ENCODE measurements around the gene KIAA1328. TPM values are rescaled to one million over a fixed set of nuclear protein-coding genes. Genes with fewer than 3 reads are reported as not detected.

The KIAA1328 gene
- total and polyA plus RNA-seq, 8 donors, result 8.4 to 27.6 (median 22.9) TPM

DNA sequence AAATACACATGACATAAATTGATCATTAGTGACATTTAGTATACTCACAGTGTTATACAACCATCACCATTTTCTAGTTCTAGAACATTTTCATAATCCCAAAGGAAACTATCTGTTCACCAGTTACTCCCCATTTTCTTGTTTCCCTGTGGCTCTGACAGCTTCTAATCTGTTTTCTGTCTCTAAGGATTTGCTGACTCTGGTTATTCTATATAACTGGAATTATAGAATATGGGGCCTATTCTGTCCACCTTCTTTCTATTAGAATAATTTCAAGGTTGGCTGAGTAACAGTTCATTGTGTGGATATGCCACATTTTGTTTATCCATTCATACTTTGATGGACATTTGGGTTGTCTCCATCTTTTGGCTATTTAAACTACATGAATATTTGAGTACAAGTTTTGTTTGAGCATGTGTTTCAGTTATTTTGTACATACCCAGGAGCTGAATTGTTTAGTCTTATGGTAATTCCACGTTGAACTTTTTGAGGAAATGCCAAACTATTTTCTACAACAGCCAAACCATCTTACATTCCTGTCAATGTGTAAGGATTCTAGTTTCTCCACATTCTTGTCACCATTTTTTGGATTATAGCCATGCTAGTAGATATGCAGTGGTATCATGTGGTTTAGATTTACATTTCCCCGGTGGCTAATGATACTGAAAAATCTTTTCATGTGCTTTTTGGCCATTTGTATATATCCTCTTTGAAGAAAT lies 20.5 kb downstream of the KIAA1328 start:
- Histone ChIP-seq H3K27ac (no peak overlapping the region), H3K27me3 (no peaks in the 10 kb centered on the region), H3K4me1 (no peaks in the 10 kb centered on the region), H3K4me3 (no peak overlapping the region), H3K36me3 (peaks cover 0 to 6% of the 10 kb centered on the region in 2 donors), H3K9me3 (peaks cover 0 to 9% of the 10 kb centered on the region in 2 donors)
- intact Hi-C loops (cut with DNase I), result no loop called here
- TF ChIP-seq, protein P1, sequence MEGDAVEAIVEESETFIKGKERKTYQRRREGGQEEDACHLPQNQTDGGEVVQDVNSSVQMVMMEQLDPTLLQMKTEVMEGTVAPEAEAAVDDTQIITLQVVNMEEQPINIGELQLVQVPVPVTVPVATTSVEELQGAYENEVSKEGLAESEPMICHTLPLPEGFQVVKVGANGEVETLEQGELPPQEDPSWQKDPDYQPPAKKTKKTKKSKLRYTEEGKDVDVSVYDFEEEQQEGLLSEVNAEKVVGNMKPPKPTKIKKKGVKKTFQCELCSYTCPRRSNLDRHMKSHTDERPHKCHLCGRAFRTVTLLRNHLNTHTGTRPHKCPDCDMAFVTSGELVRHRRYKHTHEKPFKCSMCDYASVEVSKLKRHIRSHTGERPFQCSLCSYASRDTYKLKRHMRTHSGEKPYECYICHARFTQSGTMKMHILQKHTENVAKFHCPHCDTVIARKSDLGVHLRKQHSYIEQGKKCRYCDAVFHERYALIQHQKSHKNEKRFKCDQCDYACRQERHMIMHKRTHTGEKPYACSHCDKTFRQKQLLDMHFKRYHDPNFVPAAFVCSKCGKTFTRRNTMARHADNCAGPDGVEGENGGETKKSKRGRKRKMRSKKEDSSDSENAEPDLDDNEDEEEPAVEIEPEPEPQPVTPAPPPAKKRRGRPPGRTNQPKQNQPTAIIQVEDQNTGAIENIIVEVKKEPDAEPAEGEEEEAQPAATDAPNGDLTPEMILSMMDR (IDR thresholded peaks at IDR 0.05), result no peak
- DNase-seq, result no peak
- ATAC-seq, result no peak

DNA sequence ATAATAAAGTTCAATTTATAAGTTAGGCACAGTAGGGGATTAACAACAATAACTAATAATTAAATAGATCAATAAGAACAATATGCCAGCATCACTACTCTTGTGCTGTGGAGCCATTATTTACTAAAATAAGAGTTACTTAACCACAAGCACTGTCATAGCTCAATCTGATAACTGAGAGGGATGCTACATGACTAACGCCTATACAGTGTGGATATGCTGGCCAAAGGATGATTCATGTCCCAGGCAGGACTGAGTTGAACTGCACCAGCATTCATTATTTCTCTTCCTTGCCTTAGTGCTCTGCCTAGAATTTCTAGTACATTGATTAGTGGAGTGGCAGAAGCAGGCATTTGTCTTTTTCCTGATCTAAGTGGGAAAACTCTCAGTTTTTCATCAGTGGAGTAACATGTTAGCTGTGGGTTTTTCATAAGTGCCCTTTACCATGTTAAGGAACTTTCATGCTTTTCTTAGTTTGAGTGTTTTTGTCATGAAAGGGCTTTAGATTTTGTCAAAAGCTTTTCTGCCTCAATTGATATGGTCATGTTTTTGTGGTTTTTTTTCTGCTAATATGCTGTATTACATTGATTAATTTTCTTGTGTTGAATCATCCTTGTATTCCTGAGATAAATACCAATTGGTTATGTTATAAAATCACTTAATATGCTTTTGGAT lies 21.7 kb downstream of the KIAA1328 start:
- no peak for DNase-seq
- Histone ChIP-seq H3K27me3 (no peaks in the 10 kb centered on the region), H3K4me3 (no peak overlapping the region), H3K27ac (no peak overlapping the region), H3K9me3 (peaks cover 0 to 9% of the 10 kb centered on the region in 2 donors), H3K4me1 (no peaks in the 10 kb centered on the region), H3K36me3 (peaks cover 0 to 6% of the 10 kb centered on the region in 2 donors)
- TF ChIP-seq, protein P1 (IDR thresholded peaks at IDR 0.05), result no peak
- peak; percentile 75 for ATAC-seq
- intact Hi-C loops (cut with DNase I), result no loop called here

DNA sequence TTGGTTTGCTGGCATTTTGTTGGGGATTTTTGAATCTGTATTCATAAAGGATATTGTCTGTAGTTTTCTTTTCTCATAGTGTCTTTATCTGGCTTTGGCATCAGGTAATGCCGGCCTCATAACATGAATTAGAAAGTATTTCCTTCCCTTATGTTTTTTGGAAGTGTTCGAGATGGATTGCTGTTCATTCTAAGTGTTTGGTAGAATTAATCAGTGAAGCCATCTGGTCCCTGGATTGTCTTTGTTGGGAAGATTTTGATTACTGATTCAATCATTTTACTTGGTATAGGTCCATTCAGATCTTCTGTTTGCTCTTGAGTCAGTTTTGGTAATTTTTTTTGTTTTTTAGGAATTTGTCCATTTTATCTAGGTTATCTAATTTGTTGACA lies 22.3 kb downstream of the KIAA1328 start:
- intact Hi-C loops (cut with DNase I), result no loop called here
- H3K27me3 ChIP-seq, result no peaks in the 10 kb centered on the region
- TF ChIP-seq, protein P1 (IDR thresholded peaks at IDR 0.05), result no peak

DNA sequence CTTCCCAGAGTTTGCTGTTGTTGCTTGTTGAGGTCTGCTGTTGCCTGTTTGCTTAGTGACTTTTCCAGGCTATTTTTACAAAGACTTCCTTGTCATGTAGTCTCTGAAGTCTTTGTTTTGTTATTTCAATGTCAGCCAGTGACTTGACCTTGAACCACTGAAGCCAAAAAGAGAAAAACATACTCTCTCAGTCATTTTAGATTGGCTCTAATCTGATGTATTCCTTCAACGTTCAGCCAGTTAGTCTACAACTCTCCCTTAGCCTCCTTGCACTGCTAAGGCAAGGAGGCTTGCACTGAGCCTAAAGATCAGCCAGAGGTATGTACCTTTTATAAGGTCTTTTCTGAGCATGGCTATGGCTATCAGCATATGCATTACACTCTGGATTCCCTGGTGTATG lies 27.9 kb downstream of the KIAA1328 start:
- ATAC-seq (no peak), DNase-seq (no peak)
- no peaks in the 10 kb centered on the region for H3K4me1 ChIP-seq
- no peaks in the 10 kb centered on the region for H3K27me3 ChIP-seq
- H3K36me3 ChIP-seq, result peaks cover 0 to 6% of the 10 kb centered on the region in 2 donors
- H3K4me3 ChIP-seq, result no peak overlapping the region
- H3K27ac ChIP-seq, result no peak overlapping the region
- intact Hi-C loops (cut with DNase I), result no loop called here
- TF ChIP-seq, protein P1 (IDR thresholded peaks at IDR 0.05), result no peak
- peaks cover 0 to 9% of the 10 kb centered on the region in 2 donors for H3K9me3 ChIP-seq

More for the DNA sequence above, 22.3 kb downstream of the KIAA1328 start:
- peaks cover 0 to 9% of the 10 kb centered on the region in 2 donors for H3K9me3 ChIP-seq
- no peak overlapping the region for H3K27ac ChIP-seq
- no peak for DNase-seq
- ATAC-seq, result no peak
- peaks cover 0 to 6% of the 10 kb centered on the region in 2 donors for H3K36me3 ChIP-seq
- H3K4me3 ChIP-seq, result no peak overlapping the region
- H3K4me1 ChIP-seq, result no peaks in the 10 kb centered on the region

DNA sequence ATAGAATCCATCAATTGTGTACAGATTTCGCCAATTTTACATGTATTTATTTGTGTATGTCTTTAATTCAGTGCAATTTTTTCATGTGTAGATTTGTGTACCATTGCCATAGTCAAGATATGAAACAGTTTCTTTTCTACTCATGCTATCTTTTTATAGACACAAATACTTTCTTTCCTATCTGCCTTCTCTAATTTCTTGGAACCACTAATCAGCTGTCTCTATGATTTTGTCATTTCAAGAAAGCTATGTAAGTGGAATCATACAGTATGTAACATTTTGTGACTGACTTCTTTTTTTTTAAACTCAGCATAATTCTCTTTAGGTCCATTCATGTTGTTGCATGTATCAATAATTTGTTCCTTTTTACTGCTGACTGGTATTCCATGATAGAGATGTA lies 33.3 kb downstream of the KIAA1328 start:
- Histone ChIP-seq H3K27ac (no peak overlapping the region), H3K27me3 (no peaks in the 10 kb centered on the region), H3K9me3 (no peaks in the 10 kb centered on the region), H3K4me3 (no peak overlapping the region), H3K36me3 (no peaks in the 10 kb centered on the region), H3K4me1 (no peaks in the 10 kb centered on the region)
- ATAC-seq, result no peak
- TF ChIP-seq, protein P1 (IDR thresholded peaks at IDR 0.05), result no peak
- no peak for DNase-seq
- intact Hi-C loops (cut with DNase I), result no loop called here

All from left lung (tissue), 10 donors.